Measurements from ENCODE around the gene DERL3.

DNA sequence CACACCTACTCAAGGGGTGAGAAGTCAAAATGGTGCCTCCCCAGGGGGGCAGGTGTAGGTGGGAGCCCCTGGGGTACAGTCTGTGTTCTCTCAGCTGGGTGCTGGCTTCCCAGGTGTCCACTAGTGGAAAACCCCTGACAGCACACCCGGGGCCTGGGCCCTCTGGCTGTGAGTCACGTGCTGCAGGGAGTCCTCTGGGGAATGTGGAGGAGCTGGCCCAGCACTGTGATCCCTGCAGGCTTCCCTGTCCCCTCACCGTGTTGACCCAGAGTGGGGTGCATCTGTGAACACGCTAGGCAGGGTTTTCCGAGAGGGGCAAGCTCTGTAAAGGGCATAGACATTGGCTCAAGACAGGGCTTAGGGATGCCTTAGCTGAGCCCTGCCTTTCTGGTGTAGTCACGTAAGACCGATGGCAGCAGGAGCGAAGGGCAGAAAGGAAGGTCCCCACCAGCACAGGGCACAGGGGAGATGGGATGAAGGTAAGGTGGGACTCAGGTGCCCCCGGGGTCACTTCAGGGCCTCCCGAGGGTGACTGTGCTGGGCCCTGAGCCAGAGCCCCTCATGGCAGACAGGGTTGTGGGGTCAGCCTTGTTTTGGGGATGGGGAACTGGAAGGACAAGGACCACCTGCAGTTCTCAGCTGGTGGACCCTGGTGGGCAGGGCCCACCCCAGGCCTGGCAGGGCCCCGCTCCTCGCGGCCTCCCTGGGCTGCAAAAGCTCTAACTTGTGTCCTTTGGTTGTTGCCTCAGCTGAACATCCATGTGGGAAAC is 14.1 kb downstream of the DERL3 start:
- TF ChIP-seq EZH2phosphoT487 (IDR thresholded peaks at IDR 0.05): no peak
- TF ChIP-seq, protein P1, sequence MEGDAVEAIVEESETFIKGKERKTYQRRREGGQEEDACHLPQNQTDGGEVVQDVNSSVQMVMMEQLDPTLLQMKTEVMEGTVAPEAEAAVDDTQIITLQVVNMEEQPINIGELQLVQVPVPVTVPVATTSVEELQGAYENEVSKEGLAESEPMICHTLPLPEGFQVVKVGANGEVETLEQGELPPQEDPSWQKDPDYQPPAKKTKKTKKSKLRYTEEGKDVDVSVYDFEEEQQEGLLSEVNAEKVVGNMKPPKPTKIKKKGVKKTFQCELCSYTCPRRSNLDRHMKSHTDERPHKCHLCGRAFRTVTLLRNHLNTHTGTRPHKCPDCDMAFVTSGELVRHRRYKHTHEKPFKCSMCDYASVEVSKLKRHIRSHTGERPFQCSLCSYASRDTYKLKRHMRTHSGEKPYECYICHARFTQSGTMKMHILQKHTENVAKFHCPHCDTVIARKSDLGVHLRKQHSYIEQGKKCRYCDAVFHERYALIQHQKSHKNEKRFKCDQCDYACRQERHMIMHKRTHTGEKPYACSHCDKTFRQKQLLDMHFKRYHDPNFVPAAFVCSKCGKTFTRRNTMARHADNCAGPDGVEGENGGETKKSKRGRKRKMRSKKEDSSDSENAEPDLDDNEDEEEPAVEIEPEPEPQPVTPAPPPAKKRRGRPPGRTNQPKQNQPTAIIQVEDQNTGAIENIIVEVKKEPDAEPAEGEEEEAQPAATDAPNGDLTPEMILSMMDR (IDR thresholded peaks at IDR 0.05): no peak
- no peak for TF ChIP-seq EZH2 (IDR thresholded peaks at IDR 0.05)
